Measurements from ENCODE around the gene AK4.

DNA sequence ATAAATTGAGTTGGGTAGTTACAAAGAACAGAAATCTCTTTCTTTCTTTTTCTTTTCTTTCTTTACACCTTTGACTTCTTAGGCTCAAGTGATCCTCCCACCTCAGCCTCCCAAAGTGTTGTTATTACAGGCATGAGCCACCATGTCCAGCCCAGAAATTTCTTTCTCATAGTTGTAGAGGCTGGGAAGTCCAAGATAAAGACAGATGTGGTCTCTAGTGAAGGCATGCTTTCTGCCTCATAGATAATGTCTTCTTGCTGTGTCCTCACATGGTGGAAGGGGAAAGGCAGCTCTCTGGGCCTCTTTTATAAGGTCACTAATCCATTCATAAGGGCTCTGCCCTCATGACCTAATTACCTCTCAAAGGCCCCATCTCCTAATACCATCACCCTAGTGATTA is 97.3 kb downstream of the AK4 start:
- TF ChIP-seq CTCF (IDR thresholded peaks at IDR 0.05) (no peak), ZFX (IDR thresholded peaks at IDR 0.05; ENCODE audit: borderline replicate concordance) (no peak)

Measured in 22Rv1 (cell line).